Measurements from ENCODE around the gene MACROD1.

MACROD1 gene

DNA sequence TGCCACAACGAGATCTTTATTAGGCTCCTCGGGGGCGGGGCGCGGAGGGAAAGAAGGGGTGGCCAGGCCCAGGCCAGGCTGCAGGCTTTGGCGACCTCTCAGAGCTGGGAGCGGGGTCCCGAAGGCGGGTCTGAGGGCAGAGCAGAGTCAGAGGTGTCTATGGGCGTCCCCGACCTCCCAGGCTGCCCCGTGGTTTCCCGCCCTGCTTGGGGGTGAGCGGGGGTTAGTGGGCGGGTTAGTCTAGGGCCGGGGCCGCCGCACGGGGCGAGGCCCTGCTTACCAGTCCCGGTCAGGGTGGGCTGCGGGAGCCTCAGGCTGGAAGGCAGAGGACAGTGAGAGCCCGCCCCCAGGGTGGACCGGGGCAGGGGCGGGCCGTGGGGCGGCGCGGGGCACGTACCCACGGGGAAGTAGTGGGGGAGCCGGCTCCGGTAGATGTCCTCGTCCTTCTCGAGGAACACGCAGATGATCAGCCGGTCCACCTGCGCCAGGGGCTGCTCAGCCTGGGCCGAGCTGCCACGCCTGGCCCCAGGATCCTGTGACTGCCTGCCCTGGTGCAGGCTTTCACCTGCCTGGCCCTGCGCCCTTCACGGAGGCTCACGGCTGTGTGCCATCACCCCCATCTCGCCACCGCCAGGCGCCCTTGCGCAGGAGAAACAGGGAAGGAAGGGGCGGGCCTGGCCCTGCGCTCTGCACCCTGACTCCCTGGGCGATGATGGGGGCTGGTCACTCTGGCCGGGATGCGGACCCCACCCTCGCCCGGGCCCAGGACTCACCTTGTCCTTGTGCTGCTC, 167.2 kb downstream of the MACROD1 start:
- TF ChIP-seq FOXM1 (IDR thresholded peaks at IDR 0.05; ENCODE audit: borderline replicate concordance, low read depth): no peak
- TF ChIP-seq, protein P1, sequence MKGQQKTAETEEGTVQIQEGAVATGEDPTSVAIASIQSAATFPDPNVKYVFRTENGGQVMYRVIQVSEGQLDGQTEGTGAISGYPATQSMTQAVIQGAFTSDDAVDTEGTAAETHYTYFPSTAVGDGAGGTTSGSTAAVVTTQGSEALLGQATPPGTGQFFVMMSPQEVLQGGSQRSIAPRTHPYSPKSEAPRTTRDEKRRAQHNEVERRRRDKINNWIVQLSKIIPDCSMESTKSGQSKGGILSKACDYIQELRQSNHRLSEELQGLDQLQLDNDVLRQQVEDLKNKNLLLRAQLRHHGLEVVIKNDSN (IDR thresholded peaks at IDR 0.05): no peak
- TF ChIP-seq, protein P2, sequence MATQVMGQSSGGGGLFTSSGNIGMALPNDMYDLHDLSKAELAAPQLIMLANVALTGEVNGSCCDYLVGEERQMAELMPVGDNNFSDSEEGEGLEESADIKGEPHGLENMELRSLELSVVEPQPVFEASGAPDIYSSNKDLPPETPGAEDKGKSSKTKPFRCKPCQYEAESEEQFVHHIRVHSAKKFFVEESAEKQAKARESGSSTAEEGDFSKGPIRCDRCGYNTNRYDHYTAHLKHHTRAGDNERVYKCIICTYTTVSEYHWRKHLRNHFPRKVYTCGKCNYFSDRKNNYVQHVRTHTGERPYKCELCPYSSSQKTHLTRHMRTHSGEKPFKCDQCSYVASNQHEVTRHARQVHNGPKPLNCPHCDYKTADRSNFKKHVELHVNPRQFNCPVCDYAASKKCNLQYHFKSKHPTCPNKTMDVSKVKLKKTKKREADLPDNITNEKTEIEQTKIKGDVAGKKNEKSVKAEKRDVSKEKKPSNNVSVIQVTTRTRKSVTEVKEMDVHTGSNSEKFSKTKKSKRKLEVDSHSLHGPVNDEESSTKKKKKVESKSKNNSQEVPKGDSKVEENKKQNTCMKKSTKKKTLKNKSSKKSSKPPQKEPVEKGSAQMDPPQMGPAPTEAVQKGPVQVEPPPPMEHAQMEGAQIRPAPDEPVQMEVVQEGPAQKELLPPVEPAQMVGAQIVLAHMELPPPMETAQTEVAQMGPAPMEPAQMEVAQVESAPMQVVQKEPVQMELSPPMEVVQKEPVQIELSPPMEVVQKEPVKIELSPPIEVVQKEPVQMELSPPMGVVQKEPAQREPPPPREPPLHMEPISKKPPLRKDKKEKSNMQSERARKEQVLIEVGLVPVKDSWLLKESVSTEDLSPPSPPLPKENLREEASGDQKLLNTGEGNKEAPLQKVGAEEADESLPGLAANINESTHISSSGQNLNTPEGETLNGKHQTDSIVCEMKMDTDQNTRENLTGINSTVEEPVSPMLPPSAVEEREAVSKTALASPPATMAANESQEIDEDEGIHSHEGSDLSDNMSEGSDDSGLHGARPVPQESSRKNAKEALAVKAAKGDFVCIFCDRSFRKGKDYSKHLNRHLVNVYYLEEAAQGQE (IDR thresholded peaks at IDR 0.05; ENCODE audit: low read depth): no peak

DNA sequence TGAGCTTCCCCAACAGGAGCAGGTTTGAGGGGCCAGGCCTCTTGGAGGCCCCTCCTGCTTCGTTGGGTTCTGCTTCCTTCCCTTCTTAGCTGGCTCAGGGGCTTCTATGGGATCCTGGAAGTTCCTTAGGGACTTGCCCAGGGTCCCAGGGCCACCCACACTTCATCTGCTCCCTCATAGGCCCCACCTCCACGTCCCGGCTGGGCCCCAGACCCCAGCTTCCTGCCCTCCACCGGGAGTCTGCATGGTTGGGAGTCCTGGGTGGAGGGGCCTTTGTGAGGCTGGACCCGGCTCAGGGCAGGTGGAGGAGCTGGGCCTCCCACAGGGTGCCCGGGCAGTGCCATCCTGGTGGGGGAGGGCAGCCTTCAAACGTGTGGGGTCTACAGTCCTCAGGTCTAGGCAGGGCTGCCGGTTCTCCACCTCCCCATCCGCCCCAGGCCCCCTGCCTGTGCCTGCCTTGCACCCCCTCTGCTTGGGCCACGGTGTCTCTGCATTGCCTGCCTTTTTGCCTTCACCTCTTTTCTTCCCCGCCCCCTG, 168.0 kb downstream of the MACROD1 start:
- TF ChIP-seq TEAD4 (IDR thresholded peaks at IDR 0.05) (no peak), EP300 (IDR thresholded peaks at IDR 0.05; ENCODE audit: borderline replicate concordance) (no peak), RAD21 (IDR thresholded peaks at IDR 0.05; ENCODE audit: low read depth) (no peak), TAF1 (IDR thresholded peaks at IDR 0.05; ENCODE audit: low read depth) (no peak), CEBPB (IDR thresholded peaks at IDR 0.05) (no peak), FOXM1 (IDR thresholded peaks at IDR 0.05; ENCODE audit: borderline replicate concordance, low read depth) (no peak), ZBTB7A (IDR thresholded peaks at IDR 0.05; ENCODE audit: low read depth) (no peak)
- TF ChIP-seq, protein P3, sequence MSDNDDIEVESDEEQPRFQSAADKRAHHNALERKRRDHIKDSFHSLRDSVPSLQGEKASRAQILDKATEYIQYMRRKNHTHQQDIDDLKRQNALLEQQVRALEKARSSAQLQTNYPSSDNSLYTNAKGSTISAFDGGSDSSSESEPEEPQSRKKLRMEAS (IDR thresholded peaks at IDR 0.05): no peak
- TF ChIP-seq, protein P1 (IDR thresholded peaks at IDR 0.05): no peak

DNA sequence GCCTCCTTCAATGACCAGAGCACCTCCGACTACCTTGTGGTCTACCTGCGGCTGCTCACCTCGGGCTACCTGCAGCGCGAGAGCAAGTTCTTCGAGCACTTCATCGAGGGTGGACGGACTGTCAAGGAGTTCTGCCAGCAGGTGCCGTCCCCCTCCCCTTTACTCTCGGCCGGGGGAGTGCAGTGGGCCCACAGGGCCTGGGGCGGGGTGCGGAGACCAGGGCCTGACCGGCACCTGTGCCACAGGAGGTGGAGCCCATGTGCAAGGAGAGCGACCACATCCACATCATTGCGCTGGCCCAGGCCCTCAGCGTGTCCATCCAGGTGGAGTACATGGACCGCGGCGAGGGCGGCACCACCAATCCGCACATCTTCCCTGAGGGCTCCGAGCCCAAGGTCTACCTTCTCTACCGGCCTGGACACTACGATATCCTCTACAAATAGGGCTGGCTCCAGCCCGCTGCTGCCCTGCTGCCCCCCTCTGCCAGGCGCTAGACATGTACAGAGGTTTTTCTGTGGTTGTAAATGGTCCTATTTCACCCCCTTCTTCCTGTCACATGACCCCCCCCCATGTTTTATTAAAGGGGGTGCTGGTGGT, 168.7 kb downstream of the MACROD1 start:
- TF ChIP-seq CEBPB (IDR thresholded peaks at IDR 0.05) (no peak), FOXM1 (IDR thresholded peaks at IDR 0.05; ENCODE audit: borderline replicate concordance, low read depth) (no peak), TAF1 (IDR thresholded peaks at IDR 0.05; ENCODE audit: low read depth) (no peak), RAD21 (IDR thresholded peaks at IDR 0.05; ENCODE audit: low read depth) (no peak)
- TF ChIP-seq, protein P3 (IDR thresholded peaks at IDR 0.05): no peak
- TF ChIP-seq, protein P2 (IDR thresholded peaks at IDR 0.05; ENCODE audit: low read depth): no peak

DNA sequence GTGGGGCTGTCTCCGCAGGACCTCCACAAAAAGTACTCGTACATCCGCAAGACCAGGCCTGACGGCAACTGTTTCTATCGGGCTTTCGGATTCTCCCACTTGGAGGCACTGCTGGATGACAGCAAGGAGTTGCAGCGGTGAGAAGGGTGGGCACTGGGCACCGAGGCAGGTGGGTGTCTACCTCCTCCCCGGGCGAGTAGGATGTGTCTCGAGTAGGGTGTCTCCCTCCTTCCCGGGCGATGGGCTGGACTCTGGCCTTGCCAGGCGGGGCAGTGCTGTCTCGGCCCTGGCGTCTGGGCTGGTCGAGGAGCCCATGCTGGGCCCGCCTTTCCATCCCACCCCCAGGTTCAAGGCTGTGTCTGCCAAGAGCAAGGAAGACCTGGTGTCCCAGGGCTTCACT, 169.4 kb downstream of the MACROD1 start:
- TF ChIP-seq TCF12 (IDR thresholded peaks at IDR 0.05; ENCODE audit: low read depth) (no peak), TAF1 (IDR thresholded peaks at IDR 0.05; ENCODE audit: low read depth) (no peak), TEAD4 (IDR thresholded peaks at IDR 0.05) (no peak), FOXM1 (IDR thresholded peaks at IDR 0.05; ENCODE audit: borderline replicate concordance, low read depth) (no peak)
- TF ChIP-seq, protein P3 (IDR thresholded peaks at IDR 0.05): no peak

DNA sequence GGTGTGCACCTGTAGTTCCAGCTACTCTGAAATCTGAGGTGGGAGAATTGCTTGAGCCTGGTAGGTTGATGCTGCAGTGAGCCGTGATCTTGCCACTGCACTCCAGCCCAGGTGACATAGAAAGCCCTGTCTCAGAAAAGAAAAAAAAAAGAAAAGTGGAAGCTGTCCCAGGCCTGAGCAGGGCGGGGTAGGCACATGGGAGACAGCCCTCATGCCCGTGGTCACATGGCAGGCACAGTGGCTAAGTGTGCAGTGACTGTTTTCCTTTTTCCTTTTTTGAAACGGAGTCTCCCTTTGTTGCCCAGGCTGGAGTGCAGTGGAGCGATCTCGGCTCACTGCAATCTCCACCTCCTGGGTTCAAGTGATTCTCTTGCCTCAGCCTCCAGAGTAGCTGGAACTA, 171.9 kb downstream of the MACROD1 start:
- TF ChIP-seq EGR1 (IDR thresholded peaks at IDR 0.05) (no peak), YY1 (IDR thresholded peaks at IDR 0.05; ENCODE audit: low read depth) (no peak), NFIC (IDR thresholded peaks at IDR 0.05) (no peak), TAF1 (IDR thresholded peaks at IDR 0.05; ENCODE audit: low read depth) (no peak), TEAD4 (IDR thresholded peaks at IDR 0.05) (no peak), CEBPB (IDR thresholded peaks at IDR 0.05) (no peak)

DNA sequence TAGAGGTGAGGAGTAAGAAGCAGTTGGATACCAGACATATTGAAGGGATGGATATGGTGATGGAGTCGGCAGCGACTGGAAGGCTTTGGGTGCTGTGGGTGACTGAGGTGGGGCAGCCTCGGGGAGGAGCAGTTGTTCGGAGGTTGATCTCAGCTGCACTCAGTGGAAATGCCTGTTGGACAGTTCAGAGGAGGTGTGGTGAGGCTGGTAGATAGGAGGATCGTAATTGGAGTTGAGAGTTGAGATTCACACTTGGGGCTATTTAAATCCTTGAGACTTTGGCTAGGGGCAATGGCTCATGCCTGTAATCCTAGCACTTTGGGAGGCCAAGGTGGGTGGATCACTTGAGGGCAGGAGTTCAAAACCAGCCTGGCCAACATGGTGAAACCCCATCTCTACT, 172.8 kb downstream of the MACROD1 start:
- TF ChIP-seq FOXM1 (IDR thresholded peaks at IDR 0.05; ENCODE audit: borderline replicate concordance, low read depth) (no peak), NFIC (IDR thresholded peaks at IDR 0.05) (no peak), YY1 (IDR thresholded peaks at IDR 0.05; ENCODE audit: low read depth) (no peak), CREB1 (IDR thresholded peaks at IDR 0.05; ENCODE audit: low read depth) (no peak), TCF12 (IDR thresholded peaks at IDR 0.05; ENCODE audit: low read depth) (no peak), TEAD4 (IDR thresholded peaks at IDR 0.05) (no peak)
- TF ChIP-seq, protein P2 (IDR thresholded peaks at IDR 0.05; ENCODE audit: low read depth): no peak

All from Ishikawa (cell line).